ENCODE measurements around the gene PRKCE. TPM values are rescaled to one million over a fixed set of nuclear protein-coding genes. Genes with fewer than 3 reads are reported as not detected.

The PRKCE gene
- total RNA-seq, 5 donors from 2014 or later (not counting 1 experiment from before 2014, with no cell fraction given): 16.5 to 29.8 (median 23.4) TPM

DNA sequence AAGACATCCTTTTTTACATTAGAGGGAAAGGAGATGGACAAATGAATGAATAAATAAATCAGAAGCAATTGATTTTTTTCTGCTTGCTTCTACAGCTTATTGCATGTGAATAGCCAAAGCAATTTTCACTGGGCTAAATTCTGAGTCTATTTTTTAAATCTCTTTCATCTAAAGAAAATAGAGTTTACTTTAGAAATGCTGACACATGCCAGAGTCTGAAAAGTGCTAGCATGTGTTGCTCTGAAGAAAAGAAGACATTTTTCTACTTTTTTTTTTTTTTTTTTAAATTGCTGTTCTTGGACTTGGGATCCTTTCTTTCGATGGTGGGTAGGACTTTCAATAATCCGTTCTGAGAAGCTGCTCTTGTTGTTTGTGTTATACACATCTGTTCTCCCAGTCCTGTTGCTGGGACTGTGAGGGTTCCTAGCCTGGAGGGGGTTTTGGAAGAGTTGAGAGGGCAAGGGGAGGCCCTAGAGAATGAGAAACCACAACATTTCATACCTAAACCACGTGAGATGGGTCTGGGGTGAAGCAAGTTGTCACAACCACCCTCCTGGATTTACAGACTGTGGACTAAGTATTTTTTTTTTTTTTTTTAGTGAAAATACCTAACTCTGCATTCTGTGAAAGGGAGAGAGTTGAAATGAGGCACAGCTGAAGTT, 193.5 kb downstream of the PRKCE start:
- WGBS (ENCODE audit: insufficient coverage): no CpG with 5 or more reads among the region's 3 CpGs
- H3K9me3 Mint-ChIP-seq: peaks cover 0 to 4% (median 0%) of the 10 kb centered on the region in 3 donors
- H3K4me3 ChIP-seq (ENCODE audit: control insufficient read depth in 1 of 2, extremely low read depth in 1 of 2, low read length in 1 of 2): no peak overlapping the region
- no peak overlapping the region for H3K4me3 Mint-ChIP-seq
- H3K4me1 ChIP-seq (ENCODE audit: control insufficient read depth in 1 of 2, extremely low read depth in 1 of 2, insufficient read depth in 2 of 2, low read length in 2 of 2): no peaks in the 10 kb centered on the region
- no peaks in the 10 kb centered on the region for H3K27me3 Mint-ChIP-seq
- H3K27ac Mint-ChIP-seq: no peak overlapping the region
- no peaks in the 10 kb centered on the region for H3K9me3 ChIP-seq
- H3K4me1 Mint-ChIP-seq: peaks cover 18 to 33% (median 19%) of the 10 kb centered on the region in 3 donors
- ChIA-PET POLR2A (no interaction called here), CTCF (no interaction called here)
- no peaks in the 10 kb centered on the region for H3K36me3 ChIP-seq (ENCODE audit: control insufficient read depth in 2 of 2, extremely low read depth in 1 of 2, insufficient read depth in 1 of 2, low read length in 1 of 2)
- H3K27me3 ChIP-seq (replicated peaks in 1 of 2; ENCODE audit: control insufficient read depth in 2 of 2, extremely low read depth in 1 of 2, insufficient read depth in 2 of 2, low read length in 1 of 2): no peaks in the 10 kb centered on the region
- DNase-seq (no peak), ATAC-seq (replicated peaks in 1 of 4) (no peak)
- H3K36me3 Mint-ChIP-seq: peaks cover 22% of the 10 kb centered on the region
- no peak overlapping the region for H3K27ac ChIP-seq (ENCODE audit: low read length)

- ATAC-seq (replicated peaks in 1 of 4) (no peak), DNase-seq (no peak)
- POLR2A ChIA-PET: no interaction called here
- Mint-ChIP-seq H3K9me3 (peaks cover 0 to 4% (median 0%) of the 10 kb centered on the region in 3 donors), H3K36me3 (peaks cover 25% of the 10 kb centered on the region), H3K4me1 (peaks cover 18 to 33% (median 19%) of the 10 kb centered on the region in 3 donors), H3K27me3 (no peaks in the 10 kb centered on the region), H3K4me3 (no peak overlapping the region), H3K27ac (no peak overlapping the region)
- CTCF ChIA-PET: no interaction called here
- Histone ChIP-seq H3K4me3 (ENCODE audit: control insufficient read depth in 1 of 2, extremely low read depth in 1 of 2, low read length in 1 of 2) (no peak overlapping the region), H3K9me3 (no peaks in the 10 kb centered on the region), H3K4me1 (ENCODE audit: control insufficient read depth in 1 of 2, extremely low read depth in 1 of 2, insufficient read depth in 2 of 2, low read length in 2 of 2) (no peaks in the 10 kb centered on the region), H3K27me3 (replicated peaks in 1 of 2; ENCODE audit: control insufficient read depth in 2 of 2, extremely low read depth in 1 of 2, insufficient read depth in 2 of 2, low read length in 1 of 2) (no peaks in the 10 kb centered on the region), H3K36me3 (ENCODE audit: control insufficient read depth in 2 of 2, extremely low read depth in 1 of 2, insufficient read depth in 1 of 2, low read length in 1 of 2) (no peaks in the 10 kb centered on the region), H3K27ac (ENCODE audit: low read length) (no peak overlapping the region)
- 100% methylated on average over 1 of the region's 6 CpGs for WGBS (ENCODE audit: insufficient coverage)
Observed at GRCh38 chr2:45845566-45845965, 194.1 kb downstream of the PRKCE start.

DNA sequence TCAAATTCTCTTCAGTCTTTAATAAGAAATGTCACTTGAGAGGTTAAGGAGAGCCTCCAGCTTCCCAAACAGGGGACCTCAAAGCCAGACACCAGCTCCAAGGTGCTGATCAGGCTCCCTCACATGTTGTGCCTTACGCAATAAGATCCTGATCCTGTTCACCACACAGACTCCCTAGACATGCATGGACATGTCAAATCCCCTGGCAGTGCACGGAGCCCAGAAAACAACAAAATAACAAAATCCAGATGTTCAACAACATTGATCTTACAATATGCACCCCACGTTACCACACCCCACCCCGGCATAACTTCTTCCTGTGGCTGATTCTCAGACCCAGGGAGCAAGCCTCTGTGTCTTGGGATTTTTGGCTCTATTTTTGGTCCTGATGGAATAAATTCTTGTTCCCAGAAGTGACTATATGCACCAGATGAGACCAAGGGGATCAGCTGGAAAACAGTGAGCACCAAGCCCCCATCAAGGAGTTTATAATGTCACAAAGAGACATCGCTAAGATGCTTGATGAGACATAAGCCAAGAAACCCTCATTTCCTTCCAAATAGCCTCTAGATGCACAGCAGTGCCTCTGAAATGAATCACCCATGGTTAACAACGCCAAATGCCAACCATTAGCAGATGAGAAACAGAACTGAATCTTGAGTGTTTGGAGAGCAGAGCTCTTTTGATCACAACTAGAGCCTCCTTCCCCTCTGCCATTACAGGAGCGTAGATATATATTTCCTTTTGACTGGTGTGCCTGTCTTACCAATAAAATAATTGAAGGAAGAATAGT, 198.2 kb downstream of the PRKCE start:
- no peak for DNase-seq
- Histone ChIP-seq H3K9me3 (no peaks in the 10 kb centered on the region), H3K4me3 (ENCODE audit: control insufficient read depth in 1 of 2, extremely low read depth in 1 of 2, low read length in 1 of 2) (no peak overlapping the region), H3K27ac (ENCODE audit: low read length) (no peak overlapping the region), H3K36me3 (ENCODE audit: control insufficient read depth in 2 of 2, extremely low read depth in 1 of 2, insufficient read depth in 1 of 2, low read length in 1 of 2) (no peaks in the 10 kb centered on the region), H3K4me1 (ENCODE audit: control insufficient read depth in 1 of 2, extremely low read depth in 1 of 2, insufficient read depth in 2 of 2, low read length in 2 of 2) (no peaks in the 10 kb centered on the region), H3K27me3 (replicated peaks in 1 of 2; ENCODE audit: control insufficient read depth in 2 of 2, extremely low read depth in 1 of 2, insufficient read depth in 2 of 2, low read length in 1 of 2) (no peaks in the 10 kb centered on the region)
- Mint-ChIP-seq H3K9me3 (peaks cover 0 to 4% (median 0%) of the 10 kb centered on the region in 3 donors), H3K27ac (no peak overlapping the region), H3K36me3 (peaks cover 21% of the 10 kb centered on the region), H3K4me1 (peaks cover 0 to 9% (median 2%) of the 10 kb centered on the region in 3 donors), H3K4me3 (no peak overlapping the region), H3K27me3 (no peaks in the 10 kb centered on the region)
- 75% methylated on average over 3 of the region's 7 CpGs for WGBS (ENCODE audit: insufficient coverage)
- CTCF ChIA-PET: interaction anchor here in 1 of 2 donors (0.7 kb wide), 1 partner anchor 17 kb away, joined by 3 read pairs; no protein-coding TSS in a partner anchor
- POLR2A ChIA-PET: interaction anchor here in 1 of 2 donors (0.5 kb wide), 1 partner anchor 20 kb away, joined by 4 read pairs; no protein-coding TSS in a partner anchor
- no peak for ATAC-seq (replicated peaks in 1 of 4)

GRCh38 chr2:45850558-45850957, 199.1 kb downstream of the PRKCE start:
- H3K36me3 Mint-ChIP-seq: peaks cover 21% of the 10 kb centered on the region
- WGBS (ENCODE audit: insufficient coverage): no CpG with 5 or more reads among the region's 2 CpGs
- peaks cover 0 to 8% (median 0%) of the 10 kb centered on the region in 3 donors for H3K4me1 Mint-ChIP-seq
- ChIA-PET CTCF (interaction anchor here in 1 of 2 donors (0.7 kb wide), 1 partner anchor 16 kb away, joined by 3 read pairs; no protein-coding TSS in a partner anchor), POLR2A (no interaction called here)
- no peaks in the 10 kb centered on the region for H3K36me3 ChIP-seq (ENCODE audit: control insufficient read depth in 2 of 2, extremely low read depth in 1 of 2, insufficient read depth in 1 of 2, low read length in 1 of 2)
- H3K27me3 ChIP-seq (replicated peaks in 1 of 2; ENCODE audit: control insufficient read depth in 2 of 2, extremely low read depth in 1 of 2, insufficient read depth in 2 of 2, low read length in 1 of 2): no peaks in the 10 kb centered on the region
- H3K9me3 Mint-ChIP-seq: peaks cover 0 to 4% (median 0%) of the 10 kb centered on the region in 3 donors
- no peak overlapping the region for H3K27ac ChIP-seq (ENCODE audit: low read length)
- ATAC-seq (replicated peaks in 1 of 4): no peak
- no peaks in the 10 kb centered on the region for H3K4me1 ChIP-seq (ENCODE audit: control insufficient read depth in 1 of 2, extremely low read depth in 1 of 2, insufficient read depth in 2 of 2, low read length in 2 of 2)
- no peaks in the 10 kb centered on the region for H3K9me3 ChIP-seq
- no peaks in the 10 kb centered on the region for H3K27me3 Mint-ChIP-seq
- H3K4me3 ChIP-seq (ENCODE audit: control insufficient read depth in 1 of 2, extremely low read depth in 1 of 2, low read length in 1 of 2): no peak overlapping the region
- no peak for DNase-seq
- H3K4me3 Mint-ChIP-seq: no peak overlapping the region
- no peak overlapping the region for H3K27ac Mint-ChIP-seq

GRCh38 chr2:45851111-45851510, 199.6 kb downstream of the PRKCE start:
- no peak overlapping the region for H3K4me3 Mint-ChIP-seq
- Histone ChIP-seq H3K4me1 (ENCODE audit: control insufficient read depth in 1 of 2, extremely low read depth in 1 of 2, insufficient read depth in 2 of 2, low read length in 2 of 2) (no peaks in the 10 kb centered on the region), H3K9me3 (no peaks in the 10 kb centered on the region), H3K4me3 (ENCODE audit: control insufficient read depth in 1 of 2, extremely low read depth in 1 of 2, low read length in 1 of 2) (no peak overlapping the region), H3K36me3 (ENCODE audit: control insufficient read depth in 2 of 2, extremely low read depth in 1 of 2, insufficient read depth in 1 of 2, low read length in 1 of 2) (no peaks in the 10 kb centered on the region), H3K27me3 (replicated peaks in 1 of 2; ENCODE audit: control insufficient read depth in 2 of 2, extremely low read depth in 1 of 2, insufficient read depth in 2 of 2, low read length in 1 of 2) (no peaks in the 10 kb centered on the region), H3K27ac (ENCODE audit: low read length) (no peak overlapping the region)
- ATAC-seq (replicated peaks in 1 of 4): no peak
- peaks cover 0 to 4% (median 0%) of the 10 kb centered on the region in 3 donors for H3K9me3 Mint-ChIP-seq
- H3K36me3 Mint-ChIP-seq: peaks cover 17% of the 10 kb centered on the region
- H3K27ac Mint-ChIP-seq: no peak overlapping the region
- ChIA-PET CTCF (no interaction called here), POLR2A (no interaction called here)
- no peak for DNase-seq
- no CpG with 5 or more reads among the region's 2 CpGs for WGBS (ENCODE audit: insufficient coverage)
- H3K27me3 Mint-ChIP-seq: no peaks in the 10 kb centered on the region
- H3K4me1 Mint-ChIP-seq: peaks cover 0 to 8% (median 0%) of the 10 kb centered on the region in 3 donors

- Histone ChIP-seq H3K4me3 (ENCODE audit: control insufficient read depth in 1 of 2, extremely low read depth in 1 of 2, low read length in 1 of 2) (no peak overlapping the region), H3K27ac (ENCODE audit: low read length) (no peak overlapping the region), H3K9me3 (no peaks in the 10 kb centered on the region), H3K36me3 (ENCODE audit: control insufficient read depth in 2 of 2, extremely low read depth in 1 of 2, insufficient read depth in 1 of 2, low read length in 1 of 2) (no peaks in the 10 kb centered on the region), H3K27me3 (replicated peaks in 1 of 2; ENCODE audit: control insufficient read depth in 2 of 2, extremely low read depth in 1 of 2, insufficient read depth in 2 of 2, low read length in 1 of 2) (no peaks in the 10 kb centered on the region), H3K4me1 (ENCODE audit: control insufficient read depth in 1 of 2, extremely low read depth in 1 of 2, insufficient read depth in 2 of 2, low read length in 2 of 2) (no peaks in the 10 kb centered on the region)
- Mint-ChIP-seq H3K27me3 (no peaks in the 10 kb centered on the region), H3K27ac (no peak overlapping the region), H3K4me3 (no peak overlapping the region), H3K9me3 (peaks cover 0 to 4% (median 0%) of the 10 kb centered on the region in 3 donors), H3K36me3 (peaks cover 10% of the 10 kb centered on the region), H3K4me1 (peaks cover 3 to 11% (median 6%) of the 10 kb centered on the region in 3 donors)
- ChIA-PET CTCF (no interaction called here), POLR2A (no interaction called here)
- no peak for DNase-seq
- ATAC-seq (replicated peaks in 1 of 4): no peak
- 72% methylated on average over 6 of the region's 11 CpGs for WGBS (ENCODE audit: insufficient coverage)
Observed at GRCh38 chr2:45851576-45852304, 200.3 kb downstream of the PRKCE start.
